Epidermal melanocyte (primary cell): ENCODE results near the gene DYNLT3.

Source experiments
- DNase-seq: peaks from one replicate; pipeline ENCODE4 v3.0.0; 2011; ENCODE audit warnings: low spot score; ENCODE audit not compliant: insufficient read length

The DYNLT3 gene

DNA sequence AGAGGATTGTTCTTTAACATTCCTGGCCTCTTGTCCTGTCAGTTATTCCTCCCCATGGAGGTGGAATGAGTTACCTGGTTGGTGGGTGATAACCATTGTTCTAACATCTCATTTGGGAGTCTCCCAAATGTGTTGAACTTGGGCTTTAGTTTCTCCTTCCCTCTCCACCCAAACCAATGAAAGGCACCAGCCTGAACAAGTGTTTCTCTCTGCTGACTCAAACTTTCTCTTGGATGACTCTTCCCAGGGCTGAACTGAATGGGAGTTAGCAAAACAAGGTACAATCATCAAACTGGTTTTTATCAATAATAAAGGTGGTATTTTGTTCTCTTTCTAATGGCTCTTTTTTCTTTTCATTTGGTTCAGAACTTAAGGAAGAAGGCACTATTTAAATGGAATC is 2.7 kb downstream of the DYNLT3 start:
- DNase-seq = no peak

DNA sequence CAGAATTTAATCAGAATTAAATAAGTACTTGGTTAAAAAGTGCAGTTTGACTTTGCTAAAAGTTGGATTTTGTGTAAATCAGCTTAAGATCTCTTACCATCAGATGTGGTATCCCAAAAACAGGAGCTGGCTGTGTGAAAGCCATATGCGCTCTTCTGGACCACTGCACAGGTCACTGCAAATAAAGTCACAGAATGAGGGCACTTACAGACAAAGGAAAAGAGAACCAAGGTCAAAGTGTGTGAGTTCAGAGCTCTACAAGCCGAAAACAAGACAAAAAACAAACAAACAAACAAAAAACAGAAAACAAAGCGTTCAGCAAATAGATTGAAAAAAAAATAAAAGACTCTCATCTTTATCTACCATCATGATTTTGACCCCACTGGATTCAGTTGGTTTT is 6.4 kb downstream of the DYNLT3 start:
- DNase-seq = no peak

DNA sequence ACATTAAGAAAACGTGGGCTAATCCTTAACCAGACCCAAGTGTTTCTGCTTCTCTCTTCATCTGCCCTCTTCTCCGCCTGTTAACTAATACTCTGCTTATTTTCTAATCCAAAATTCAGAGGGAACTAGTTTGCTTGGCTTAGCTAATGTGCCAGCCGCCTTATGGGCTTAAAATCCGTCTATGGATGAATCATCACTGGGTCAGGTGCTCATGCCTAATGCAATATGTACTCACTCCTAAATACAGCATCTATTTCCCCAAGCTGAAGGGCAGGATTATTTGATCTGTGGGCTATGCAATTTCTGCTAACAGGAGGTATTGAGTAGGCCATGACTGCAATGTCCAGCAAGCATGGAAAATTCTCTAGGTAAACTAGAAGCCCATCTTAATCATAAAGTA is 12.4 kb downstream of the DYNLT3 start:
- DNase-seq = no peak

DNA sequence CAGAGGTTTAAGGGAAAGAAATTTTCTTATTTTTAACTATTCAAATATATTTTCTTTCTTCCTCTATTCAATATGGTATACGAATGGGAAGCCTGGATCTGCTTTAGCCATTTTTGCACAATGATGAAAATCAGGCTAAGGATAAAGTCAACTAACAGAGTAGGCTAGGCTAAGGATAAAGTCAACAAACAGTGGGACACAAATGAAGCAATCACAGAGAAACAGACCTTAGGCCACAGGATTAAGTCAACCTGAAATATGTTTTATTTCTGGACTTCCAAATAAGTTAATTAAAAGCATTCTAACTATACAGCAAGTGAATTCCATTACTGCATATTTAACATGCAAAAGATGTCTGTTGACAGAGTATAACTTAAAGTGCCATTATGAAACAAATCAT is 17.0 kb downstream of the DYNLT3 start:
- no peak for DNase-seq

DNA sequence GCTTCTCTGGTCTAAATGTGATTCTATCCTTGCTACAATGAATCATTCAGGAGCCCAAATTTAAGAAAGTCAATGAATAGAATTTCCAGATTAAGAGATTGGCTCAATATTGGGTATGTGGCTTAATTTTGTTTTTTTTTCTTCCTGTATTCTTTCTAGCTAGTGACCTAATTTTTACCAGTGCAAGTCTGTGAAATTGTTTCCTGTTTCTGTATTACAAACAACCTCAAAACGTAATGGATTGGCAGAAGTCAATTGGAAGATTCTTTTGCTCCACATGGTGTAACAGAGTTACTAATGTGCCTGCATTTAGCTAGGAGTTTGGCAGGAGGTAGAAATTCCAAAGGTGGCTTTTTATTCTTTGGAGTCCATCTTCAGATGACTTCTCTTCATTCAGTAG is 17.6 kb downstream of the DYNLT3 start:
- no peak for DNase-seq

DNA sequence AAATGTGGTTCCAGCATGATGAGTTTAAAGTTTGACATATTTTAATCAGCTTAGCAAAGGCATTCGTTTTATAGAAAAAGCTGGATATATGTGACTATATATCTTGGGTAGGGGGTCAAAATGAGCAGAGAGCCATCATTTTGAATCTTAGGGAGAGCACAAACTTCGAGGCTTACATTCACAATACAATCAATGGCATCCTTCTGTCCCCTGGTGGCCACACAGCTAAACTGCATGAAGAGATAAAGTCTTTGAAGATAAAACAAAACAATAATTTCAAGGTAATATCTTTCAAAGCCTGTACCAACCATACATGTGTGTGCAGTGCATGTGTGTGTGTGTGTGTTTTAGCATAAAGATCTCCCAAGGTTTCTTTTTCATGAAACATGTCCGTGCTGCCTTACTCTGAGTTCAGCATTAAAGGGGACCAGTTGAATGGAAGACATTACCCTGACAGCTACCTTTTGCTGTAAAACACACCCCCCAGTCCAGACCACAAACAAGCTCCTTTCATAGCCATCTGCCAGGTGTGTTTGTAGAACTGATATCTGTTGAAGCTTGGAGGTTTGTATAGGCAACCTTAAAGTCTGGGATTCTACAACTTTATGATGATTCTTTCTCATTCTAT is 22.0 kb downstream of the DYNLT3 start:
- no peak for DNase-seq

DNA sequence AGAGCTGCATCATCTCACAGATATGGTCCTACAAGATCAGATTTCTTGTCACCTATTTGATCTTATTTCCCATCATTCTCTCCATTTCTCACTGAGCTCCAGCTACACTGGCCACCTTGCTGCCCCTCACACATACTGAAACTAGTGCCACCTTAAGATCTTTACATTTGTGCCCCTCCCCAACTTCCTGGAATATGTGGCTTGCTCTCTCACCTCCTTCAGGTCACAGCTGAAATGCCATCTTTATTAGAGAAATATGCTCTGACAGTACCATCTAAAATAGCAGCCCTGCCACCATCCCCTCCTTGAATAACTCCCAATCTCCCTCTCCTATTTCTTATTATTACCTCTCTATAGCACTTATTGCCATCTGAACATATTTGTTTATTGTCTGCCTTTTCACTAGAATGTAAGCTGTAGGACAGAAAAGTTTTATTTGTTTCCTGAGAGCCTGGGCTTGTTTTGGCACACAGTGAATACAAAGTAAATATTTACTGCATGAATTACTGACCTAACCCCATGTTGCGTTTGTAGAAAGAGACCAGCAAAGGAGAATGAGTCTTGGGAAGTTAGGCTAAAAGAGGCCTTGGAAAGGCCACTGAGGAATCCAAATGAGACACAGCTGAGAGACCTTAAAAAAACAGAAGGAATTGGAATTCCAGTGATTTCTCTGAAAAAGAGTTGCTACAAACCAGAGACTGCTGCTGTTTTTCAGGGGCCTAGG is 22.7 kb downstream of the DYNLT3 start:
- DNase-seq = no peak

DNA sequence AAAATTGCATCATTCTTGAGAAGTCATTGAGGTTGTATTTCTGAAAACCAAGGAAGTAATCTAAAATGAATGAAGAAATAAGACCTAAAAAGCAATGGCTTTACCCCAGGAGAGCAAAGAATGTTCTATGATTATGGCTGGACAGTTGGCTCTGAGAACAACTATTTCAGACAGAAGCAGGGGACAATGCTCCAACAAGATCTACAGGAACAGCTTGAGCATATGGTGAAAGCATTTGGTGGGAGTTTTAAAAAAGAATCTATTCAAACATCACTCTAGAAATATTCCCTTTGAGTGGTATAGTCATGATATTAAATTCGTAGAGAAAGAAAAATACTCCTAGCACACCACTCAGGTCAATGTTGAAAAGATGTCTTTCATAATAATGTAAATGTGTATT is 26.7 kb downstream of the DYNLT3 start:
- DNase-seq = no peak

DNA sequence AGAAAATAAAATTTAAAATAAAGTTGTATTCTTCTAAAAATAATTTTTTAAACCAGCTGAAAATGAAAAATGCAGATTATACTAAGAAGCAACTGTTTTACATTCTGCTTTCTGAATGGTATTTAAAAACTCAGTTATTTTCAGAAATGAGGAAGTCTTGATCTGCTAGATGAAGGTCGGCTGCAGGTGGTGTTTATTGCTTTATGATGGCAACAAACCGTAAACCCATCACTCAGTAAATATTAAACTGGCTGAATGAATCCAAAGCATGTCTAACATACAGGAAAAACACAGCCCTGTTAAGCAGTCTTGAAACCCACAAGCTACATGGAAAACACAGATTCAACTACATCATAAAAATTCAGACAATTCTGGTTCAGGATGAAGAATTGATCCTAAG is 29.3 kb downstream of the DYNLT3 start:
- DNase-seq = no peak

DNA sequence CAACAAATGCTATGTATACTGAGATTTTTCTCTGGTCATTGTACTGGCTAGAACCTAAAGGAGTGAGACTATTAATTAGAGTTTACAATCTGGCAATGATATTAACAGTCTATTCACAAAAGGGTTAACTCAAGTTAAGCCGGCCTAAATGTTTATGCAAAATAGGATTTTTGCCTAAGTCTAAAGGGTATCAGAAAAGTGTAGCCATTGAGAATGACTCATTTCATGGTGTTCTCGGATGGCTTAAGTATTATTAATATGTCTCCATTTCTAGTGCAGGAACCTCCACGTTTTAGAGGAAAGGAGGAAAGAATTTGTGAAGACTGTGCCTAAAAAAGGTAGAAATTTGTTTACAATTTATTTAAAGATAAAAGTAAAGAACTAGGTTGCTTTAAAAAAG is 29.8 kb downstream of the DYNLT3 start:
- no peak for DNase-seq

DNA sequence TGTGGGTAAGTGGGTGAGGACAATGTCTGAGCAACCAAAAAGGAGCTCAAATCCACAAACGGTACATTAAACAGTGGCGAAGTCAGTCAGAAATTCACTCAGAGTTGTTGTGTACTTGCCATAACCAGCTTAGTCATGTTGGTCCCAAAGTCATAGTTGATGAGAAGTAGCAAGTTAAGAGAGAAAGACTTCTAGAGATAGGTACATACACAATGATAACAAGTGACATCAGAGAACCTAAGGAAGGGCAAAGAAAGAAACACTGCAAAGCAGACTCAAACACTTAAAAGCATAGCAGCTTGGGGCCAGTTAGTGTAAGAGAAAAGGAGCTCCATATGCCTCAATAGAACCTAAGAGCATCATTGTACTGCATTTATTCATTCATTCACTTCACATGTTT is 30.2 kb downstream of the DYNLT3 start:
- DNase-seq = no peak

DNA sequence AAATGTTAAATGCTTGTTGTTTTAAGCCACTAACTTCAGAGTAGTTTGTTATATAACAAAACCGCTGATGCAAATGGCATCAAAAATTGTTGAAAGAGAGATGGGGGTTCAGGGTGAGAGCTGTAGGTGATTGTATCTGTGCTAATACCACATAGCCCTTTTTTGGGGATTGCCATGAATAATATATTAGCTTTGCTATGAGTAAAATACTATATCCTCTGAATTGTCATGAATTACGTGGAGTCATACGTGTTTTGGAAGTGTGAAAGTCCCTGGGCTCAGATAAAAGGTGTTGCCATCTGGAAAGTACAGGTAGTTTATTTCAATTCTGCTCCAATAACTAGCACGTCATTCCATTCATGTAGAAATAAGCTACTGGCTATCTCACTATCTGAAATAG is 30.6 kb downstream of the DYNLT3 start:
- DNase-seq = no peak

DNA sequence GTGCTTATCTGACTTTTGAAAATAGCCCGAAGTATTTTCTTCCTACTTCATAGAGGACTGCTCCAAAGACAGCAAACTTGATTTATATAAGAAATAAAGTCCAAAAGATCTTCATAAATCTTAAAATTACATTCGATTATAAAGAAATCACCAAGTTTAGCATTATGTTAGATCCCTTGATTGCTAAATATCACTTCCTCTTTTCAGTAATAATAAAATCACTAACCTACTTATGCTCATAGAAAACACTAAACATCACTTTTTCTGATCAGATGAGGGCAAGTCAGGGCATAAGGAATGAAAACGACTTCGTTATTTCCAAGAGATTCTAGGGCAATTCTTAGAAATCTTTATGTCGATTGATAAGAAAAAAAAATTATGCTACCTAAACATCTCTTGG is 32.0 kb downstream of the DYNLT3 start:
- no peak for DNase-seq

DNA sequence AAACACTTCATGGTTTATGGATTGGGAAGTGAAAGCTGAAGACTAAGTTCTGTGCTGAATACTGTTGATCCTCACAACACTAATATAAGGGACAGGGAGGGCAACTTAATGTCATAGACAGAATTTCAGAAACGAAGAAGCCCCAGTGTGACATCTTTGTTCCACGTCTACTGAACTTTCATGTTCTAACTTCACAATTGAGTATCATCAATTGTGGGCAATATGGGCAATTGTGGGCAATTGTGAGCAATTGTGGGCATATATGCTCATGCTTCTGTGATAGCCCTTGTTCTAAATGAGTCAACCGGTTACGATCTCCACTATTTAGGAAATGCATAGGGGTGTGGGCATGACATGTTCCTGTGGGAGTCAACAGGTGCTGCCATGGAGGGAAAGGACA is 33.8 kb downstream of the DYNLT3 start:
- no peak for DNase-seq

DNA sequence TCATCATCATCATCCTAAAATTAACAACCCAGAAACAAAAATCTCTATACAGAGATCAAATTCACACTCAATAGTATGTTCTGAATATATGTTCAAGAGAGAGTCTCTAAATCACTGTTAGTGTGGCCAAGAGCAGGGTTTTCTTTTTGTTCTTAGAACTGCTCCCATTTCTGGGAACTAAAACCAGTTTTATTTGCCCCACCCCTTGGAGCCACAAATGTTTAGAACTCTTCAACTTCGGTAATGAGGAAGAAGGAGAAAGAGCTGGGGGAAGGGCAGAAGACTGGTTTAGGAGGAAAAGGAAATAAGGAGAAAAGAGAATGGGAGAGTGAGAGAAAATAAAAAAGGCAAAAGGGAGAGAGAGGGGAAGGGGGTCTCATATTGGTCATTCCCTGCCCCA is 35.3 kb downstream of the DYNLT3 start:
- DNase-seq = no peak

DNA sequence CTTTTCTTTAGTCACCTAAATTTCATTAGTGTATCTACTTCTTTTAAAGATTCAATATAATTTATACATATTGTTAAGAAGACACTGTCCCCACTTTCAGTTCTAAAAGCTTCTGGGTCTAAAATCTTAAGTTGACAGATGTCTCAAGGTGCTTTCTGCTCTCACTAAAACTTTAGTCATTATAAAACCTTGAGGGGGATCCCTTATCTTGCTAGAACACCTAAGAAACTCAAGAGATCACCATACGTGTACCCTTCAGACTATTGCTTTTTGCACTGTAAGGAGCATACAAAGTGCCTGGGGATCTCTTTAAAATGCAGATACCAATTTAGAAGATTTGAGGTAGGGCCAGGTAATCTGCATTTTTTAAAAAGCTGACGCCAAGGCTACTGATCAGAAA is 37.4 kb downstream of the DYNLT3 start:
- DNase-seq = no peak

DNA sequence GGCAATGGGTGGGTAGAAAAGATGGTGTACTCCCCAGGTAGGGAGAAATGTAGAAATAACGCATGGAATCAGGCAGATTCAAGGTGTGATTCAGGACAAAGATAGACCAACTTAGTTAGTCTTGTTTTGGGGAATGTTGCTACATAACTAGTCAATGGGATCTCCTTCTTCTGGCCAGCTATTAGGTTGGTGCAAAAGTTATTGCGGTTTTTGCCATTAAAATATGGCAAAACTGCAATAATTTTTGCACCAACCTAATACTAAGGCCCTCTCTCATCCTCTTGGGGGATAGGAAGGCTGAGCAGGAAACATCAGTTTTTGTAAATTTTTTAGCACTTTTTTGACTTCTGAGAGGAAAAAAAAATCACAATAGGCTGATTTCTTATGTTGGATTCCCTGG is 44.3 kb downstream of the DYNLT3 start:
- no peak for DNase-seq

DNA sequence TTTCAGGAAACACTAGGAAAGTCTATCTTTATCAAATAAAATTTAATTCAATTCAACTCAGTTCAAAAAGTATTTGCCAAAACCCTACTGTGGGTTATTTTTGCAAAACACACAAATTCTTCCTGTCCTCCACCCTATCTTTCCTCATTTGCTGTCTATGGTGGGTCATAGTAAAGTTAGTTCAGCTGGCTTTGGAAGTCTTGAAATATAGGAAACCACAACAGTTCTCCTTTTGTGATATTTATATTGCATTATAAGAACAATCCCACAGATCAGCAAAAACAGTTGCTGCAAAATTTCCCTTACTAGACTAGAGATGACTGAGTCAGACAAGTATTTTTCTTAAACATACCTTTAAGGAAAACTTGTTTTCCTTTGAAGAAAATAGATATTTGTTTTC is 45.3 kb downstream of the DYNLT3 start:
- no peak for DNase-seq

DNA sequence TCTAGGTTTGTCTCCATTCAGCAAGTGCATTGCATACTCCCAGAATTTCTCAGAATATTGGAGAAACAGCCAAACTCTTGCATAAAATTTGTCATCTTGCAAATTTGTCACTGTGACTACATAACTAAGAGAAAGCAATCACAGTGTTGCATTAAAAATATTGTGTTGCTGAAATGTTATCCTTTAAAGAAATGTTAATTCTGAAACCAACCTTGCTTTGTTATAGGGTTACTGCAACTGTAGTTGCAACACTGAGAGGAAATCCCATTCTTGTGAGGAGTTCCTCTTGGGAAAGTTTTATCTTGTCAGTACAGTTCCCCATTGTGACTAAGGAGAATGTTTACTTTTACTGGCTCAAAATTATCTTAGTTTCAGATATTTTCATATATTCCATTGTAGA is 46.7 kb downstream of the DYNLT3 start:
- no peak for DNase-seq

DNA sequence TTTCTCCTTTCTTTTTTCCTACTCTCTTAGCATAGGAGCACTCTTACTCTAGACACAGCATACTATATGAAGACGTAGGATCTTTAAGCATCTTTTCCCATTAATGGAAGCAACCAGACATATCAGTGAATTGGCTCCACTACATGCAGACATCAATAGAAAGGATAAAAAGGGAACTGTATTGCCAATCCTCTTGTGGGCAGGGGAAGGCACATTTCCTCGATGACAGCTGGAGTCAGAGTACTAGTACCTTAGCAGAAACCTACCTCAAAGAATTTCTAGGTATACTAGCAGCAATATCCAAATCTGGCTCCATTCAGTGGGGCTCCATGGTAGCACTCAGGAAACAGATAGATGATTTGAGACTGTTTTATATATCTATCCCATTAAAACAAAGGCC is 47.4 kb downstream of the DYNLT3 start:
- no peak for DNase-seq

DNA sequence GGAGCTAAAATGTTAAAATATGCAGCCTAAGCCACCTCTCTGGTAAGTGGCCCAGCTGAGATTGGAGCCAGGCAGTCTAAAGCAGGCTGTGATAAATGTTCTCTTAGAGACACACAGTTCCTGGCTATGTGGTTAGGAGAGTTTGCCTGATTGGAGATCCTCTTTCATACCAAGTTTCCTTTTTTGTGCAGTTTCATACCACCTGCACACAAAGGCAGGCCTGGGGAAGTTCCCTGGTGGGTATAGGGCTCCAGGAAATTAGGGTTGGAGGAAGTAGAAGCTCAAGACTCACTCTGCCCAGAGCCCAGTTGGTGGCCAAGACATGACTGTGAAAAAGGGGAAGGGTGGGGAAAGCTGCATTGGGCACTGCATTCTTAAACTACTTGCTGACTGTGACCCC is 50.6 kb downstream of the DYNLT3 start:
- no peak for DNase-seq

DNA sequence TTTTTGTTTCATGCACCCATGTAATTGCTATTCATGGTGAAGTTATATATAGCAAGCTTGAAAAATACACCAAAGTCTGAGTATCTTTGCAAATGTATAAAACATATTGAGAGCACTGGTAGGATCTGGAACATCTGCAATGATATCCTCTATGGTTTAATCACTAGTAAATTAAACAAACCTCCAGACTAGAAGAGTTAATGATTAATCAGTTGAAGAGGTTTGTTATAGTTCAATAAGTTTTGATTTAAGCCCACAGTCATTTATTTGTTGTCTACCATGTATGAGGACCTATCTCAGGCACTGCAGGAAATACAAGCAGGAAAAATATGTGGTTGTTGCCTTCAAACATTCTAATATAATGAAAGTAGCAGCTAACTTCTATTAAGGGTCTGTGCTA is 51.1 kb downstream of the DYNLT3 start:
- no peak for DNase-seq
